OCI-LY1 (cell line): ENCODE data around the gene ALDH3B1.

Experiments
- H2AFZ ChIP-seq: fragments of 200-600 bp; sonication (generic), shearing (Covaris generic); 2 replicates; pipeline ENCODE4 v1.6.0; 2014; ENCODE audit warnings: antibody characterized with exemption, mild to moderate bottlenecking, low read length
- H3F3A ChIP-seq: fragments of 200-600 bp; sonication (generic), shearing (Covaris generic); 2 replicates; pipeline ENCODE4 v1.6.0; 2014; ENCODE audit warnings: mild to moderate bottlenecking, antibody characterized with exemption, low read length, moderate library complexity; ENCODE audit not compliant: insufficient read depth
- H3K27ac ChIP-seq: fragments of 200-600 bp; sonication (generic); 2 replicates; pipeline ENCODE4 v1.5.1; 2014; ENCODE audit warnings: low read length, mixed run types, mild to moderate bottlenecking, low read depth; ENCODE audit not compliant: poor library complexity, severe bottlenecking
- H3K27me3 ChIP-seq: fragments of 200-600 bp; sonication (generic); 2 replicates; pipeline ENCODE4 v1.6.0; 2014; ENCODE audit warnings: antibody characterized with exemption, mild to moderate bottlenecking, low read length, moderate library complexity; ENCODE audit not compliant: insufficient read depth
- H3K36me3 ChIP-seq: fragments of 200-600 bp; sonication (generic); 2 replicates; pipeline ENCODE4 v1.6.1; 2014; ENCODE audit warnings: mild to moderate bottlenecking, antibody characterized with exemption, low read length, moderate library complexity, mixed read lengths; ENCODE audit not compliant: insufficient read depth
- H3K4me1 ChIP-seq: fragments of 200-600 bp; sonication (generic); 2 replicates; pipeline ENCODE4 v1.5.1; 2014; ENCODE audit warnings: mild to moderate bottlenecking, low read length, moderate library complexity; ENCODE audit not compliant: insufficient read depth, severe bottlenecking
- H3K4me2 ChIP-seq: fragments of 200-600 bp; sonication (generic), shearing (Covaris generic); 2 replicates; pipeline ENCODE4 v1.6.1; 2014; ENCODE audit warnings: low read length
- H3K4me3 ChIP-seq: fragments of 200-600 bp; sonication (generic); 2 replicates; pipeline ENCODE4 v1.5.1; 2014; ENCODE audit warnings: low read length, low read depth, mild to moderate bottlenecking, mixed read lengths; ENCODE audit not compliant: poor library complexity, severe bottlenecking
- H3K79me2 ChIP-seq: fragments of 200-600 bp; shearing (Covaris generic); 2 replicates; pipeline ENCODE4 v1.6.1; 2016; ENCODE audit warnings: mixed run types, low read length, mixed read lengths; ENCODE audit not compliant: insufficient read depth
- H3K9ac ChIP-seq: fragments of 200-600 bp; sonication (generic), shearing (Covaris generic); 2 replicates; pipeline ENCODE4 v1.6.1; 2014; ENCODE audit warnings: mild to moderate bottlenecking, low read length, mixed read lengths
- H3K9me2 ChIP-seq: fragments of 200-600 bp; sonication (generic), shearing (Covaris generic); 2 replicates; pipeline ENCODE4 v1.6.1; 2014; ENCODE audit warnings: low read depth, mild to moderate bottlenecking, low read length, mixed read lengths
- H3K9me3 ChIP-seq: fragments of 200-600 bp; shearing (Covaris generic); 2 replicates; pipeline ENCODE4 v1.6.1; 2014; ENCODE audit warnings: low read length, mixed read lengths
- H4K20me1 ChIP-seq: fragments of 200-600 bp; sonication (generic), shearing (Covaris generic); 2 replicates; pipeline ENCODE4 v1.6.0; 2016; ENCODE audit warnings: mild to moderate bottlenecking, low read length; ENCODE audit not compliant: insufficient read depth
- EZH2 ChIP-seq: fragments of 200-600 bp; sonication (generic), shearing (Covaris generic); IDR thresholded peaks from 2 replicates; pipeline ENCODE4 v1.8.0; 2017; ENCODE audit warnings: borderline replicate concordance, mixed run types, mild to moderate bottlenecking, antibody characterized with exemption, low read length, moderate library complexity, mixed read lengths
- TF ChIP-seq, protein P1 (sequence below): fragments of 200-600 bp; sonication (generic), shearing (Covaris generic); IDR thresholded peaks from 2 replicates; pipeline ENCODE4 v1.5.1; 2017; ENCODE audit warnings: mild to moderate bottlenecking, antibody characterized with exemption, low read length, moderate library complexity, mixed read lengths

ALDH3B1 gene

GRCh38 chr11:68053117-68053516, 43.0 kb downstream of the ALDH3B1 start:
- no peak overlapping the region for H3K4me3 ChIP-seq
- H3K27me3 ChIP-seq: no peaks in the 10 kb centered on the region
- H3K9me3 ChIP-seq: no peaks in the 10 kb centered on the region
- no peaks in the 10 kb centered on the region for H3K79me2 ChIP-seq
- H3K36me3 ChIP-seq: peaks cover 58% of the 10 kb centered on the region; the same call in 1 of the 2 replicates
- H3K9me2 ChIP-seq: no peaks in the 10 kb centered on the region
- no peaks in the 10 kb centered on the region for H4K20me1 ChIP-seq
- TF ChIP-seq, protein P1, sequence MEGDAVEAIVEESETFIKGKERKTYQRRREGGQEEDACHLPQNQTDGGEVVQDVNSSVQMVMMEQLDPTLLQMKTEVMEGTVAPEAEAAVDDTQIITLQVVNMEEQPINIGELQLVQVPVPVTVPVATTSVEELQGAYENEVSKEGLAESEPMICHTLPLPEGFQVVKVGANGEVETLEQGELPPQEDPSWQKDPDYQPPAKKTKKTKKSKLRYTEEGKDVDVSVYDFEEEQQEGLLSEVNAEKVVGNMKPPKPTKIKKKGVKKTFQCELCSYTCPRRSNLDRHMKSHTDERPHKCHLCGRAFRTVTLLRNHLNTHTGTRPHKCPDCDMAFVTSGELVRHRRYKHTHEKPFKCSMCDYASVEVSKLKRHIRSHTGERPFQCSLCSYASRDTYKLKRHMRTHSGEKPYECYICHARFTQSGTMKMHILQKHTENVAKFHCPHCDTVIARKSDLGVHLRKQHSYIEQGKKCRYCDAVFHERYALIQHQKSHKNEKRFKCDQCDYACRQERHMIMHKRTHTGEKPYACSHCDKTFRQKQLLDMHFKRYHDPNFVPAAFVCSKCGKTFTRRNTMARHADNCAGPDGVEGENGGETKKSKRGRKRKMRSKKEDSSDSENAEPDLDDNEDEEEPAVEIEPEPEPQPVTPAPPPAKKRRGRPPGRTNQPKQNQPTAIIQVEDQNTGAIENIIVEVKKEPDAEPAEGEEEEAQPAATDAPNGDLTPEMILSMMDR: no peak
- no peak for TF ChIP-seq EZH2
- no peaks in the 10 kb centered on the region for H3K4me1 ChIP-seq
- H2AFZ ChIP-seq: no peak overlapping the region
- H3F3A ChIP-seq: no peaks in the 10 kb centered on the region
- H3K27ac ChIP-seq: no peak overlapping the region
- no peak overlapping the region for H3K4me2 ChIP-seq
- H3K9ac ChIP-seq: no peak overlapping the region

- no peaks in the 10 kb centered on the region for H3K9me3 ChIP-seq
- H3K79me2 ChIP-seq: no peaks in the 10 kb centered on the region
- no peaks in the 10 kb centered on the region for H4K20me1 ChIP-seq
- TF ChIP-seq, protein P1: no peak
- no peak for TF ChIP-seq EZH2
- no peak overlapping the region for H3K4me3 ChIP-seq
- no peak overlapping the region for H3K4me2 ChIP-seq
- H3K4me1 ChIP-seq: no peaks in the 10 kb centered on the region
- no peak overlapping the region for H2AFZ ChIP-seq
- H3F3A ChIP-seq: no peaks in the 10 kb centered on the region
- H3K9ac ChIP-seq: no peak overlapping the region
- no peaks in the 10 kb centered on the region for H3K27me3 ChIP-seq
- H3K36me3 ChIP-seq: peaks cover 53% of the 10 kb centered on the region
- H3K27ac ChIP-seq: no peak overlapping the region
- H3K9me2 ChIP-seq: no peaks in the 10 kb centered on the region
These were observed 44.1 kb downstream of the ALDH3B1 start for GRCh38 chr11:68053981-68054812.

DNA sequence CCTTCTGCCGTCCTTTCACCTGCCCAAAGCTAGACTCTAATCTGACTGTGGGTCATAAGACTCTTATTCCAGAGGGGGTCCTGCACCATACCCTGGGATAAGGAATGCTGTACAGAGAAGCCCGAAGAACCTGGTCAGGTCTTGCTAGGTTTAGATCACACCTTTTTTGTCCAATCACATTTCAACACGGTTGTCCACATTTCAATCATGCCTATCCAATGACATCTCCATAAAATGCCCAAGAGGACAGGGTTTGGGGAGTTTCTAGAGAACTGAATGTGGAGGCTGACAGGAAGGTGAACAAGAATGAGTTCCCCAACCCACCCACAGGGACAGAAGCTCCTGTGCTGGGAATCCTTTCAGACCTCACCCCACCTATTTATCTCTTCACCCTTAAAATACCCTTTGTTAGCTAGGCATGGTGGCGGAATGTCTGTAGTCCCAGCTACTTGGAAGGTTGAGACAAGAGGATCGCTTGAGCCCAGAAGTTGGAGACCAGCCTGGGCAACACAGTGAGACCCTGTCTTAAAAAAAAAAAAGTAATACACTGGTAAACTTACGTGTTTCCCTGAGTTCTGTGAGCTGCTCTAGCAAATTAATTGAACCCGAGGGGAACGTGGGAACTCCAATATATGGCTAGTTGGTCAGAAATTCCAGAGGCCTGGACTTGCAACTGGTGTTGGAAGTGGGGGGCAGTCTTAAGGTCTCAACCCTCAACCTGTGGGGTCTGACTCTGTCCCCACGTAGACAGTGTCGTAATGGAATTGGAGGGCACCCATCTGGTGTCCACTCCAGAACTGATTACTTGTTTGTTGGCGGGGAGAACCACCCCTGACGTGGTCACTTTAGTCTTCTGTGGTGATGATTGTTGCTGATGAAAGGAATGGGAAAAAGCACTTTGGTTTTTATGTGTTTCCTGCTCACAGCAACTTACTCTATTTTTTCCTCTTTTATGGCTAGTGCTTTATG, 46.5 kb downstream of the ALDH3B1 start:
- Histone ChIP-seq H3K9ac (no peak overlapping the region), H3K36me3 (peaks cover 47% of the 10 kb centered on the region), H3K79me2 (no peaks in the 10 kb centered on the region), H3K27me3 (no peaks in the 10 kb centered on the region), H3K4me3 (no peak overlapping the region), H4K20me1 (no peaks in the 10 kb centered on the region), H3K9me2 (no peaks in the 10 kb centered on the region), H3K4me1 (no peaks in the 10 kb centered on the region), H2AFZ (no peak overlapping the region), H3K4me2 (no peak overlapping the region), H3F3A (no peaks in the 10 kb centered on the region), H3K27ac (no peak overlapping the region), H3K9me3 (no peaks in the 10 kb centered on the region)
- TF ChIP-seq, protein P1: no peak
- no peak for TF ChIP-seq EZH2
